ENCODE data around the gene STX8. TPM values are rescaled to one million over a fixed set of nuclear protein-coding genes. Genes with fewer than 3 reads are reported as not detected.

STX8 gene
- total RNA-seq, 4 donors from 2014 or later: 58.6 to 86.9 (median 66.3) TPM

DNA sequence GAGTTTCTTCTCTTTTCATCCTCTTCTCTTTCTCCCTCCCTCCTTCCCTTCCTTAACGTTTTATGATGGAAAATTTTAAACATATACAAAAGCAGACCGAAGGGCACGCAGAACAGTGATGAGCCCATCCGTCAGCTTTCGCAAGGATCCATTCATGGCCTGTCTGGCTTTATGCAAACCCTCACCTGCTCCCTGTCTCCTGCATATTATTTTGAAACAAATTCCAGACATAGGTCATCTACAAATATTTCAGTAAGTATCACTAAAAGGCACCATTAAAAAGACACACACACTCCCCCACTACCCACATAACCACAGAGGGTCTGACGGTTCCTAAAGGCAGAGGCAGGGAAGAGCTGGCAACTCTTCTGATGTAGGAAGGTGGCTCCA, 319.3 kb downstream of the STX8 start:
- DNase-seq (ENCODE audit: low spot score) (no peak), ATAC-seq (ENCODE audit: low FRiP score) (no peak)
- TF ChIP-seq, protein P1, sequence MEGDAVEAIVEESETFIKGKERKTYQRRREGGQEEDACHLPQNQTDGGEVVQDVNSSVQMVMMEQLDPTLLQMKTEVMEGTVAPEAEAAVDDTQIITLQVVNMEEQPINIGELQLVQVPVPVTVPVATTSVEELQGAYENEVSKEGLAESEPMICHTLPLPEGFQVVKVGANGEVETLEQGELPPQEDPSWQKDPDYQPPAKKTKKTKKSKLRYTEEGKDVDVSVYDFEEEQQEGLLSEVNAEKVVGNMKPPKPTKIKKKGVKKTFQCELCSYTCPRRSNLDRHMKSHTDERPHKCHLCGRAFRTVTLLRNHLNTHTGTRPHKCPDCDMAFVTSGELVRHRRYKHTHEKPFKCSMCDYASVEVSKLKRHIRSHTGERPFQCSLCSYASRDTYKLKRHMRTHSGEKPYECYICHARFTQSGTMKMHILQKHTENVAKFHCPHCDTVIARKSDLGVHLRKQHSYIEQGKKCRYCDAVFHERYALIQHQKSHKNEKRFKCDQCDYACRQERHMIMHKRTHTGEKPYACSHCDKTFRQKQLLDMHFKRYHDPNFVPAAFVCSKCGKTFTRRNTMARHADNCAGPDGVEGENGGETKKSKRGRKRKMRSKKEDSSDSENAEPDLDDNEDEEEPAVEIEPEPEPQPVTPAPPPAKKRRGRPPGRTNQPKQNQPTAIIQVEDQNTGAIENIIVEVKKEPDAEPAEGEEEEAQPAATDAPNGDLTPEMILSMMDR (IDR thresholded peaks at IDR 0.05): no peak

DNA sequence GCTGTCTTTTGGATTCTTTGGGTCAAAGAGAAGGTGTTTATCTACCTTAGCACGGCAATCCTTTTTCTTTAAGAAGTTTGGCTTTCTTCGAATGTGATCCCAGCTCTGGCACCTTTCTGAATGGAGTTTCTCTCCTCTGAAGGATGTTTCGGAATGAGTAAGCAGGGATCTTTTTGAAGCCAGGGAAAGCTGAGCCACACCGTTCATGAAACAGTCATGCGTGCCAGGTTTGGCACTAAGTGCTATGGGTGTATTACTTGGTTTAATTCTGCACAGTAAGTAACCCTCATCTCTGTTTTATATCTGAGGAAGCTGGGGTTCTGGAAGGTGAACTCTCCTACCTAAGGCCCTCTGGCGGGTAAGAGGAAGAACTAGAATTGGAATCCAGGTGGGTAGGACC, 319.8 kb downstream of the STX8 start:
- ATAC-seq (ENCODE audit: low FRiP score): peak; percentile 72
- DNase-seq (ENCODE audit: low spot score): no peak
- TF ChIP-seq, protein P1 (IDR thresholded peaks at IDR 0.05): no peak

DNA sequence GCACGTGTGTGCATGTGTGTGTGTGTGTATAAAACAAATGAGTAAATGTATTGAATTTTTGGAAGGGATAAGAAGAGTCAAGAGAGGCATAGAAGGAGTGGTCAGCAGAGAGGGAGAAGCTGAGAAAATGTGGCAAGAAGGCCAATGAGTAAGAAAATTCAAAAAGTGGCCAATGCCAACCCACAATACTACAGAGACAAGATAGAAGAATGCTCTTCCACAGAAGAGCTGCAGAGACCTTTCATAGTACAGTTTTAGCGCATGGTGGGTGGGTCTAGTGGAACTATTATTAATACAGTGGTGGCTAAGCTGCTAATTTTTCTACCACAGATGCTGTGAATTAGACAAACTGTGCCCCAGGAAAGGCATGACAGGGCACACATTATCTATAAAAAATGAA, 320.8 kb downstream of the STX8 start:
- ATAC-seq (ENCODE audit: low FRiP score): no peak
- no peak for DNase-seq (ENCODE audit: low spot score)
- TF ChIP-seq, protein P1 (IDR thresholded peaks at IDR 0.05): no peak

DNA sequence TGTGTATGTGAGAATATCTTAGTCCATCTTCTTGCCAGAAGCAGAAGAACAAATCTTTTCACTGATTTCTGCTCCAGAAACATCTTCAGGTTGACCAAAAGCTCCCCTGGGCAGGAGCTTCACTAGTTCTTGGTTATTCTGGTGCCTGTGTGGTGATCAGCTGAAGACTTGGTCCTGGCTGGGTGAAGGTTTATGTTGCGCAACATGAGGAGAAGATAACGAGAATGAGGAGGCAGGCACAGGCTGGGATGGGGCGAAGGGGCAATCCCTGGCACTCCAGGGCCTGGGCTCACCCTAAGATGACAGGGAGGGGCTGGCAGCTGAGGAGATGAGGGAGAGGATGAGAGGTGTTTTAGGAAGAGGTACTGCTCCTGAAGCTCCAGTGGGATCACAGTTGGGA, 322.3 kb downstream of the STX8 start:
- DNase-seq (ENCODE audit: low spot score) (no peak), ATAC-seq (ENCODE audit: low FRiP score) (no peak)
- TF ChIP-seq, protein P1 (IDR thresholded peaks at IDR 0.05): no peak

DNA sequence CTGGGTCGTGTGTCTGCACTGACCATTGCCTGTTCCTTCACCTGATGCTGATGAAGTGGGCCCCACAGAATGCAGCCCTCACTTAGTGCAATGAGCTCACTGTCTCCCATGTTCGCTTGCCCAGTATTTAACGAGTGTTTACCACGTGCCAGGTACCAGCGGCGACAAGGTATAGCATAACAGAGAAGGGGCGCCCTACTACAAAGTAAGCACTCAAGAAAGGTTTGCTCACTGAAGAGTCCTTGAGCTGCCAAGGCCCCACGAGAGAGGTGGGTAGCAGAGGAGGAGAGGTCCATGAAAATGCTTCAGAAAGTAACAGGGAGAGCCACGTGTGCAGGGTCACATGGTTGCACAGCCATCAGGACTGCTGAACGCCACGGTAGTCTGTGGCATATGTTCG, 324.3 kb downstream of the STX8 start:
- ATAC-seq (ENCODE audit: low FRiP score) (no peak), DNase-seq (ENCODE audit: low spot score) (no peak)
- TF ChIP-seq, protein P1 (IDR thresholded peaks at IDR 0.05): no peak

DNA sequence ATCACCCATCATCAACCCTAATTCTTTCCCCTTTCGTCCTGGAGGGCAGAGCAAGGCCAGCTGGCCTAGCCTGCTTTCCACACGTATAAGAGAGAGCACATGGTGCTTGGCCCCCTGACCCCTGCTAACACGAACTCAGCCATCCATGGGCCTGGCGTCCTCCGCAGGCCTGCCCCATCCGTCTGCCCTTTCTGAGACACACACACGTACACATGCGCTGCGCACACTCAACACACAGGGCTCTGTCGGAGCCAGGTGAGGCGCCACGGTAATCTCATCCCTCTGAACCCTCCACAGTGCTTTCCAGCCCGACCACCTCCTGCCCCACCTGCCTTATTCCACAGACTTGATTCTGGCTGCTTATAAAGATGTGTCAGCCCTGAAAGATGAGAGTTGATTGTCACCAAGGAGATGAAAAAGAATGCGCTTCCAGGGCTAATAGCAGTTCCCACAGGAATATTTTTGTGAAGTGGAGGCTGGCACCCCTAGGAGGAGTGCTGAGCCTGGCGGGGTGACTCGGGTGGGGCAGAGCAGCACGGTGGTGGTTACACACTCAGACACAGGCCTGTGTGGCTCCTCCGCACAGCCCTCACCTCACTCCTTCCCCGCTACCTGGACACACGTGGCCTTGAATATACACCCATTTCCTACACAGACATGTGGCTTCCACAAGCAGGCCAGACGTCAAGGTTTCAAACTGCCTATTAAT, 326.2 kb downstream of the STX8 start:
- ATAC-seq (ENCODE audit: low FRiP score): no peak
- no peak for DNase-seq (ENCODE audit: low spot score)
- TF ChIP-seq, protein P1 (IDR thresholded peaks at IDR 0.05): no peak

DNA sequence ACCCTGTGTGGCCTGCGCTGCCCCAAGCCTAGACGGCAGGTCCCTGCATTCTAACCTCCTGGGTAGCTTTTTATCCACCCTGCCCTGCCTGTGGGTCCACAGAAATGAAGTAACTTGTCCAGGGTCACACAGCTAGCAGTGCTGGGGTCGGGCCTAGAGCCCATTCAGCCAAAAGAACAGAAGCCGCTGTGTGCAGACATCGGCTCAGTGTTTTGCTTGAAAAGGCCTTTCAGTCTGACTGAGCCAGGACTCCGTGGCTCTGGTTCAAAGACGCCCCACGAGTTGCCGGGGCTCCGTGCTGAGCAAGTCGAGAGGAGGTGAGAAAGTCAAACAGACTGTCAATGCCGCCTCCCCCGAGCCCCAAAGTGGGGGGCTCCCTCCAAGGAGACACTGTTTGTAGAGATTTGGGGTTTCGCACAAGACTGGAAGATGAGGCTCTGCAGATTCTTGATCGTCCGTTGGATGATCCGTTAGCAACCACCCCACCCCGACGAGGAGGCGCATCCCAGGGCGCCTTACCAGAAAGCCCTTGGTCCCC, 328.1 kb downstream of the STX8 start:
- no peak for ATAC-seq (ENCODE audit: low FRiP score)
- no peak for DNase-seq (ENCODE audit: low spot score)
- TF ChIP-seq, protein P1 (IDR thresholded peaks at IDR 0.05): no peak

Measured in omental fat pad (tissue), 4 donors.